NK-92 (cell line): ENCODE measurements around the gene GRAP2.

Experiments
- DNase-seq: peaks from one replicate; lab custom pipeline; 2025; ENCODE audit not compliant: unreplicated experiment; lab: John Stamatoyannopoulos, UW

GRAP2 gene

DNA sequence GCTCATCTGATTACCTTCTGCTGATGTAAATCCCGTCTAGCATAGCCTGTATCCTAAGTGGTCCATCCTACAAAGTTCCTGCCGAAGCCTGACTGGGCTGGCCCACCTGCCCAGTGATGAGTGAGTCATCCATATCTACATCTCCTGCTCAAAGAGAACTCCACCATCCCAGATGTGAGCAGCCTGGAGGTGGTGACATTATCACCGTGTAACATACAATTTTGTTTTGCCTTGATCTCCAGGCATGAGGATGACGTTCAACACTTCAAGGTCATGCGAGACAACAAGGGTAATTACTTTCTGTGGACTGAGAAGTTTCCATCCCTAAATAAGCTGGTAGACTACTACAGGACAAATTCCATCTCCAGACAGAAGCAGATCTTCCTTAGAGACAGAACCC is 64.9 kb downstream of the GRAP2 start:
- no peak for DNase-seq

DNA sequence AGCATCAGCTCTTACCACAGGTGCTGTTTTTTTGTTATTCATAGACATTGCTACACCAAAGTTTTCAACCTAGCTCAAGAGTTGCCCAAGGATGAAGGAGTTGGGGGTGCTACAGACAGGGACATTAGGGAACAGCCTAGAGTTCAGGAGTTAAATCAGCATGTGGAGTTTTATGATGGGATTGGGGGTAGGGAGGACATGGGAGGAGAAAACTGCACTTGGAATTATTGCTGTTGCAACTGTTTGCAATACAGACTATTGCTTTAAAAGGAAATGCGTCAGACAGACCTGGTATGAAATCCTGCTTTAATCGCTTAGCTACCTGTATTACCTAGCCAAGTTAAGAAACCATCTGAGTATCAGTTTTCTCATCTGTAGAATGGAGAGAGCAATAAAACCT is 65.6 kb downstream of the GRAP2 start:
- no peak for DNase-seq

DNA sequence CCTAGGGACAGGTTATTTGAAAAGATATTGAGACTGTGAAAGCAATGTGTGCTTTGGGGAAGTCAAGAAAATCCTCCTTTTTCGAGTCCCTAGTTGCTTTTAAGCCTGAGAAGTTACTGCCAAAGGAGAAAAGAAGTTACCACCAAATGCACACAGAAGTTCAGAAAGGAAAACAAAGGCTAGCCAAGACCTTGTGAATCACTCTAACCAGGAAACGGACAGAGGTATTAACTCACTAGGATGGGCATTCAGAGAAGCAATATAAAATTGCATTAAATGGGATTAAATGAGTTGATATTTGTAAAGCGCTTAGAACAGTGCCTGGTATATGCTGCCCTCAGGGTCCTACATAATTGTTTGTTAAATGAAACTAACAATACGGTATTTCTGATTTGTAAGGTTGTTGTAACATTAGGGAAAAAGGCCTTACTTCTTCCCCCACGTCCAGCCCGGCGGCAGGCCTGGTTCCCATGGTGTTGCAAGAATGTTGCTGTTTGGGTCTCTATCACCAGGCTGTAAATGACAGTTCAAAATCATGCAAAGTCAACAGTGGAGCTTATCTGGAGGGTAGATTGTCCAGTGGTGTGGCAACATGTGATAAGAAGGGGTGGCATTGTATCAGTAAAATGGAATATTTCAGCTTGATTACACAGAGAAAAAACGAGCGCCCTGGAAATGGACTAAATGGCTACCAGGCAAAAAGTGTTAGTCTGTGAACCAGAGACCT is 66.4 kb downstream of the GRAP2 start:
- DNase-seq, result no peak

DNA sequence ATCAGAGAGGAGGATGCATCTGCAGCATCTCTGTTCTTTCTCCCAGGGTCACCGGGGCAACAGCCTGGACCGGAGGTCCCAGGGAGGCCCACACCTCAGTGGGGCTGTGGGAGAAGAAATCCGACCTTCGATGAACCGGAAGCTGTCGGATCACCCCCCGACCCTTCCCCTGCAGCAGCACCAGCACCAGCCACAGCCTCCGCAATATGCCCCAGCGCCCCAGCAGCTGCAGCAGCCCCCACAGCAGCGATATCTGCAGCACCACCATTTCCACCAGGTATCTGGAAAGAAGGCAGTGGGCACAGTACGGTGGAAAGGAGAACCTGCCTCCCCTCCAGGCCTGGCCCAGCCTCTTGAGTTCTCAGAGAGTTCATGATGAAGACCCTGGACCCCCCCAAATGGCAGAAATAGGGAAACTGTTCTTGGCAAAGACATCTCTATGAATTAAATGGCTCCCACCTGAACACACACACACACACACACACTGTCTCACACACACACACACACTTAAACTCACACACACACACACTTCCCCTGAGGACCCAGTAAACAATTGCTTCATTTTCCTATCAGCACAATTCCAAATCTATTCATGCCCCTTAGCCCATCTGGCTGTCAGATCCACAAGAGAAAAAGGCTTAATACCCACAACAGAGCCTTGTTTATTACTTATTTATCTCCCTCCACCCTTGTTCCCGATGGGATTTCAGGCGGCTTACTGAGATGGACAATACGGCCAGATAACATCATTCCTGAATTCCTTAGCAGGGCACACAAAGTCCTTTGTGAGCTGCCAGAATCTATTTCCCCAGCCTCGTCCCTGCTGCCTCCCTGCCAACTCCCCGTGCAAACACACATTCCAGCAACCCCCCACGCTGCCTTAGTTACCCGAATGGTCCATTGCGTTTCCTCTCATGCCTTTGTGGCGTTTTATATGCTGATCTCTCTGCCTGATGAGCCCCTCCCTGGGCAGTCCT is 67.4 kb downstream of the GRAP2 start:
- no peak for DNase-seq

DNA sequence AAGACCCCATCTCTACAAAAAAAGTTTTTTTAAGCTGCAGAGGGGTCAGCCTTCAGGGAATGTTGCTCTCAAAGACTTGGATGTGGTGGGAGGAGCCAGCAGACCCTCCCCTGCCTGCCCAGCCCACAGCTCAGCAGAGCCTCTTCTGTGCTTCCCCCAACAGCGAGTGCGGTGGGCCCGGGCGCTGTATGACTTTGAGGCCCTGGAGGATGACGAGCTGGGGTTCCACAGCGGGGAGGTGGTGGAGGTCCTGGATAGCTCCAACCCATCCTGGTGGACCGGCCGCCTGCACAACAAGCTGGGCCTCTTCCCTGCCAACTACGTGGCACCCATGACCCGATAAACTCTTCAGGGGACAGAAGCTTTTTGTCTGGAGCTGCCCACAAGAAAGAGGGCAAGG is 69.9 kb downstream of the GRAP2 start:
- no peak for DNase-seq

DNA sequence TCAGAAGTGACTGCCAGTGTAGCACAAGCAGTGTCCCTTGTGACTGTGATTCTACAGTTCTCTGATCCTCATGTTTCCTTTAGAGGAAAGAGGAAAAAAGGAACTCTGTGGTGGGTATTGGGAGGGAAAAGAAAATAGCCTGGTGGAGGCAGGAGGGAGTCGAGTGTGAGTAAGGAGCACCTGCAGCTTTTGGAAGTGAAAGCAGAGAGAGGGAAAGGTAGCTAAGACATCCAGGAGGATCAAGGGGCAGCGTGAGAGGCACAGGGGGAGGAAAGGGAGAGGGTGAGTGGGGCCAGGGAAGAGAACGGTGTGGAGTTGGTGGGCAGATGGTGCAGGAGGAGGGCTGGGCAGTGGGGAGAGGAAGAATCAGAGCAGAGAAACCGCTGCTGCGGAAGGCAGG is 71.8 kb downstream of the GRAP2 start:
- DNase-seq, result no peak

DNA sequence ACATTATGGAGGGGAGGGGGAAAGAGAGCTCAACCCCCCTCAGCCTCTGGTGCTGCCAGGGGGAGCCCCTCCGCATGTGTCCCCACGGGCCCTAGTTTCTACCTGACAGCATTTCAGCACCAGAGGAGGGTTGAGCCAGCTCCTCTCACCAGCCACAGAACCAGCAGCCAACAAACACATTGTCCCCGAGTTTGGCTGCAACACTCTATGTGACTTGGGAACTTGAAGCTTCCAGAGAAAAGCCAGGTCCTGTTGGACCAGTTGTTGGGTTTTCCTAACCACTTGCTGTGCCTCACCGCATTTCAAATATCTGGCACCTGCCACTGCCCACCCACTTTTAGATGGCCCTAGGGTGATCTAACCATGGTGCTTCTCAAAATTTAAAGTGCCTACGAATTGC is 72.8 kb downstream of the GRAP2 start:
- no peak for DNase-seq

DNA sequence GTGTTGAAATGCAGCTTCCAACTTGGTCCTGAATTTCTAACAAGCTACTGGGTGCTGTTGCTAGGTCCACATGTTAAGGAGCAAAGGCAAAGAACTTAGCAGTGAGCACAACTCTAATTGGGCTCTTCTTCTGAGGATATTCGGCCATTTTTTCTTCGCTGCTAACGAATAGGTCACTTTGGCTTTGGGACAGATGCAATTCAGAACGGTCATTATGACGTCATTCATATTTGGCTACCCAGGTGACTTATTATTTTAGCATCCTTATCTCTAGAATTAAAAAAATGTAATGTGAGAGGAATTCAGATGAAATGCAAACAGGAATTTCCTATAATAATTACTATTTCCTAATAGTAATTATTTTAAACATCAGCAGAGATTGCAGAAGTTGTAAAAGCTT is 73.2 kb downstream of the GRAP2 start:
- DNase-seq, result no peak

DNA sequence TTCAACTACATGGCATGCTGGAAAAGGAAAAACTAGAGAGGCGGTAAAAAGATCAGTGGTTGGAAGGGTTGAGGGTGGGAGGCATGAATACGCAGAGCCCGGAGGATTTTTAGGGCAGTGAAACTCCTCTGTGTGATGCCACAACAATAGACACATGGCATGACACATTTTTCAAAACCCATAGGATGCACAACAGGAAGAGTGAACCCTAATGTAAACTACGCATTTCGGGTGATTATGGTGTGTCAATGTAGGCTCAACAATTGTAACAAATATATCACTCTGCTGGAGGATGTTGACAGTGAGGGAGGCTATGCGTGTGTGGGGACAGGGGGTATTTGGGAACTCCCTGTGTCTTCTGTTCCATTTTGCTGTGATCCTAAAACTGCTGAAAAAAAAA is 78.2 kb downstream of the GRAP2 start:
- no peak for DNase-seq

DNA sequence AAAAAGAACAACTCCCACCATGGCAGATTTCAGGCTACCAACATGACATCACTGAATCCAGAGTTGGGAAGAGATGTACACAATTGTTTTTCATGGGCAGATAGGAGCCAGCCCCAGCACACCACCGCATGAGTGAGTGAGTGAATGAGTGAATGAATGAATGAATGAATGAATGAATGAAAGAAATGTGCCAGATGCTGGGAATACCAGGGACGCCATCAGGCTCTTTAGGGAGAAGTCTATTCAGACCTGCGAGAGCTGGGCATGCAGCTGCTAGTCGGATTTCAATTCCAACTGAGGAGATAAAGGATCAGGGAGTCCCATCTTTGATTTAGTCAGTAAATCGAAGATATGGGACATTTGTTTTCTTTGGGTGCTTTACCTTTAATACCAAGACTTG is 78.6 kb downstream of the GRAP2 start:
- no peak for DNase-seq

DNA sequence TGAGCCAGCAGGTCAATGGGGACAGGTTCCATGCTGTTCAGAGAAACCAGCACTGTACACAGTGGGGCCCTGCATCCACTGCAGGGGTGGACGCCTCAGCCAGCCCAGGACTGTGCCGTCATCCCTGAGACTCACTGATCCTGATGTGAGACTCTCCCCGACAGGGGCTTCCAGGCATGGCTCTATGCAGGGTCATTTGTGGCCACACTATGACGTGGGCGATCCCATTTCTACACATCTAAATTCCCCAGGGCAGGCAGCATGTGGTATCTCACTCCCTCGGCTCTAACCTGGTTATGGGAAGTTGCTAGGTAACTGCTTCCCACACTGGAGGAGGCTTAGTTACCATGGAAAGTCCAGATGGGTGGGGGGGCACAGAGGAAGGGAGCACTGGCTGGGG is 79.7 kb downstream of the GRAP2 start:
- no peak for DNase-seq

DNA sequence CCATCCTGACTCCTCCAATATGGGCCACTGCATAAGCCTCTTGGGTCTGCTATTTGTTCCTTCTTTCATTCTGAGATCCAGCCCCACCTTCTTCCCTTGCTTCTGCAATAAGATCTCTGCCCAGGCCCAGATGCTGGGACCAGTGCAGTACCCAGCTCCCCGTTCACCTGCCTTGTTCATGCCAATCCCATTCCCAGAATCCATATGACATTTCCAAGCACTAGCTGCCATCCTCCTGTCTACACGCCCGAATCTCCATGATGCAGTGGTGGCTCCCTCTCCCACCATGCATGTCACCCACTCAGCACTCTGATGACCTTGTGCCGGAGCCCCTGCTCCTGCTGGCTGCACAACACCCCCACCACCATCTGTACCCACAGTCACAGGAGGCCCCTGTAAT is 82.5 kb downstream of the GRAP2 start:
- no peak for DNase-seq

DNA sequence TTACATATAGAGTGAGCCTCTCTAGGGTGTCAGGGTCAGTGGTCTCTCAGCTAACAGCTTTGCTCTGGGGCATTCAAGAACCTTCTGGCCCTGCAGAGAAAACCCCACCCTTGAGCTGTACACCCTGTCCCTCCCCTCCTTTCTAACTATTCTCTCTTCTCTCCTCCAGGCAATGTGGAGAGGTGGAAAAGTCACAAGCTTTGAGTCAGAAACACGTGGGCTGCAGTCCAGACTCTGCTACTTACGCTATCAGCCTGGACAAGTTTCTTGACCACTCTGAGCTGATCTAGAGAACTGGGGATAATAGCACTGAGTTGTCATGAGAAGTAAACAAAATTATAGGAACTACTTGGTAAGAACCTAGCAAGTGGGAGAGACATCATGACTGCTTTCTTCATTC is 83.1 kb downstream of the GRAP2 start:
- DNase-seq, result no peak

DNA sequence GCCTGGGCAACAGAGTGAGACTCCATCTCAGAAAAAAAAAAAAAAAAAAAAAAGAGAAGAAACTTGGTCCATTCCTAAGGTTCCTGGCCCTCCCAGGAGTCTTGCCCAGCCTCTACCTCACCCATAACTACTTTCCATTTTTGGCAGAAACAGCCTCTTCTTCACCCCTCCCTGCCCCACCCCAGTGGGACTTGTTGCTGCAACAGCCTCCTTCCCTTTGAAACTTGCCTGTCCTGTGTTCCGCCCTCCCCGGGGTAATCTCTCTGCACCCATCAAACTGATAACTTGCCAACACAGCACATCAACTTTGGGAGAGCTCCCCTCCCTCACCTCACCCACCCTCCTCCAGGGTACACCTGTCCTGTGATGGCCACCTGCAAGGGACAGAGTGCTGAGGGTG is 83.9 kb downstream of the GRAP2 start:
- DNase-seq, result no peak

DNA sequence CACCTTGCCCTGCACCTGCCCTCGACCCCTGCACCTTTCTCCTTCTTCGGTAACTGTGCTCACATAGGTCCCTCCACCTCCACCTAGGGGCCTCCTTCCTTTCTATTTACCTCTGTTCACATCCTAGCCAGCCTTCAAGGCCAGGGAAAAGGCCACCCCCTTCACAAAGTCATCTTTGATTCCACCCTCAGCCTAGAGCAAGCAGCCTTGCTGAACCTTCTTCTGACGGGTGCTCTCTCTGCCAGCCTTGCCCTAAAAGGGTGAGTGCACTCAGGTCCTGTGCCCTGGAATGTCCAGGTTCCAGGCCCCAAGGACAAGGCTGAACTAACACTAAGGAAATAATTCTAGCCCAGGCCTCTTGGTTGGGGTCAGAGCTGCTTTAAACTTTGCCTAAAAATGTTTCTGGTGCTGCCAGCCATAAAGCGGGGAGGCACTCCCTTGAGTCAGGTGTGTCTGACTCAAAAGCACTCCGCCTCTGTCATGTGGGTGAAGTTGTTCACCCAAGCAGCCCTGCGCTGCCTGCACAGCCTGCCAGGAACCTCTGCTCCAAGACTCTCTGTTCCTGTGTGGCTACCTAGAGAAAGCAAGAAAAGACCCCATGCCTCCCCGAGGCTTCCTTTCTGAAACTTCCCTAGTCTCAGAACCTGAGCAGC is 84.6 kb downstream of the GRAP2 start:
- no peak for DNase-seq

DNA sequence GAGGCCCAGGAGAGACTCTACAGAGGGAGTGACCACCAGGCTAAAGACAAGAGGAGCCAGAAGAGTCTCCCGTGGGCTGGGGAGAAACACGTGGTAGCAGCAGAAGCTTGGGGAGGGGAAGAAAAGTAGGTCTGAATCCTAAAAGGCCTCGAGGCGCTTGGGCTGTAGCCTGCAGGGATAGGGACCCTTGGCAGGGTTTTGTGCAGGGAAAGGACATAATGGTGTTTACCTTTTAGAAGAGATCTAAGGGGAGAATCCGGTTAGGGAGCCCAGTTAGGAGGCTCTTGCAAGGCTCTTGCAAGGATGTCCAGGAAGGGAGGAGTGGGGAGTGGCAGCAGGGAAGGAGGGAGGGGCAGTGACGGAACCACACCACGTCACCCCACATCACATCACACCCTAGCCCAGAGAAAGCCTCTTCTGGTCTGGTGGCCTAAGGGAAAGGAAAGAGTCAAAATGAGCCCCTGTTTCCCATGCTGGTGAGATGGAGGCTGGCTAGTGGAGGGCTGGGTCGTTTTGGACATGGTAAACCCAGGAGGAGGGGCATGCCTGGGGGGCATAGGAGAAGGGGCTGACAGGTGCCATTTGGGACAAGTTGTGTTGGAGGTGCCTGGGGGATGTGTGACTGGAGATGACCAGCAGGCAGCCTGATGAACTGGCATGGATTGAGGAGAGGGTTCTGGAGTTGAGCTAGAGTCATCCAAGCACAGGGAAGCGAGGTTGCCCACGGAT is 87.7 kb downstream of the GRAP2 start:
- no peak for DNase-seq

DNA sequence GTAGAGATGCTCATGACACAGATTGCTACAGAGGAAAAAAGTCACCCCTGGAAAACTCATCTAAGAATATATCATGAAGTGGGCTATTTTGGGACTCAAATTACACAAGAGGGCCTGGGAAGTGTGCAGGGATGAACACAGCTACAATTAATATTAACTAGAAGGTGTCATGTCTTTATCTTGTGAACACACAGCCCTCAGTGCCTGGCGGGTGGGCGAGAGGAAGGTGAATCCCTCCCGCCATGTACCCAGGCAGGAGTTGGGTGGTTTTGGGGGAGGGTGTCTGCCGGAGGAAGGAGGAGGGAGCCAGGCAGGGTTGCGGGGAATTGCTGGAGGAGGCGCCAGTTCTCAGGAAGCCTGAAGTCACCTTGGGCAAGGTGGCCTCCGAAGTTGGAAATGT is 88.7 kb downstream of the GRAP2 start:
- no peak for DNase-seq

DNA sequence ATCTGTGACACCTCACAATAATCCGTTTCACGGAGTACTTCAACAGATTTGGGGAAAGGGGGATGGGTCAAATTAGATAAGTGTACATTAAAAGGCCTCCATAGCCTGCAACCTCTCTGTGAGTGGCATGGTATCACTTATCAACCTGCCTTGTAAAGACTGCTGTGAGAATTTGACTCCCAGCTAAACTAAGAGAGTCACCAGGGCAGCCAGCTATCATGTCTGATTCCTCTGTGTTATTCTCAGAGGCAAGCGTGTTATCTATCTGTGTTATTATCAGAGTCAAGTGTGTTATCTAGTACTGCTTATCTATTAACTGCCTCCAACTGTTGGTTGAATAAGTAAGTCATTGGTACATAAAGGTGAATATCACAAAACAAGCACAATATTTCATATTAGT is 89.8 kb downstream of the GRAP2 start:
- DNase-seq, result no peak

DNA sequence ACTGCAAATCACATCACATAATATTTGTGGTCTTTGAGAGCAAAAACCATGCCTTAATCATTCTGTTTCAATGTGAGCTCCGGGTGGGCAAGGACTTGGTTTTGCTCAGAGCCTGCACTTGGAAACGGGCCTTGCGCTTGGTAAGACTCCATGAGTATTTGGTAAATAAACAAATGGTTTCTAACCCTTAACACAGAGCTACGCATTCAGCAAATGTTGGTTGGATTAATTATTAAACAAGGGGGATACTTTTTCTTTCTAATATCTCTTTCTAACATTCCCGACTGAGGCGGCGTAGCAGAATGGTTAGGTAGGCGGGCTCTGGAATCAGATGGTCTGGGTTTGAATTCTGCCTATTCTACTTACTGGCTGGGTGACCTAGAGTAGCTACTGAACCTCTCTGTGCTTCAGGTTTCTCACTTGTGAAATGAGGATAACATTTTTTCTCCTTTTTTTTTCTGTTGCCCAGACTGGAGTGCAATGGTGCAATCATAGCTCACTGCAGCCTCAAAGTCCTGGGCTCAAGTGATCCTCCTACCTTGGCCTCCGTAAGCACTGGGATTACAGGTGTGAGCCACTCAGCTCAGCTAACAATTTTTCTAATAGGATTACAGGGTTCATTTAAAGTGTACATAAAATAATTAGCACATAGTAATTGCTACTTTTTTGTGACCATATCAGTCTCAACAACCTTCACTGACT is 90.4 kb downstream of the GRAP2 start:
- no peak for DNase-seq

DNA sequence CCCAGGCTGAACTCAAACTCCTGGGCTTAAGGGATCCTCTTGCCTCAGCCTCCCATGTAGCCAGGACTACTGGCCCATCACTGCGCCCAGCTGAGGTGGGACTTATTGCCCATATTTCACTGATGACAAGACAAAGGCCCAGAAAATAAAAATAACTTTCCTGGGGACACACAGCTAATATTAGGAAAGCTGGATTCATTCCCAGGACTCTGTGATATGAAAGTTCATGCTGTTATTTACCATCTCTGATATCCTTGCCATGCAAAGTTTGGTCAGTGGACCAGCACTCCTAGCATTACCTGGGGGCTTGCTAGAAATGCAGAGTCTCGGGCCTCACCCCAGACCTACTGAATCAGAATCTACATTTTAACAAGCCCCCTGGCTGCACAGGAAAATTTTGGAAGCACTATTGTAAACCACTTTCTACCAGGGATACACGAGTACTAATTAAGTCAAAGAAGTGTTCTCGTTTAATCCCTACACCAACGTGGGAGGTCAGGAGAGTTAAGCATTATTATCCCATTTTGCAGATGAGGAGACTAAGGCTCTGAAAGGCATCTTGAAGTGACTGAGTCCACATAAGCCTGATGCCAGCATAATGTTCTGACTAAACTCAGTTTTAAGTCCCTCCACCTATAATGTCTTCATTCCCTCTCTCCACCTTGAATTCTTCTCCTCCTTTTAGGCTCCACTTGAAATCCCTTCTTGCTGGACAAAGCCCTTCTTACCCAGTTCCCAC is 91.4 kb downstream of the GRAP2 start:
- no peak for DNase-seq
